OCI-LY3 (cell line): ENCODE data around the gene CTNS.
A peak's percentile ranks its signal among the peaks of the same experiment; 100 is the strongest.

Experiments used
- H2AFZ ChIP-seq: fragments of 200-600, 300-600 bp; shearing (Covaris generic); 2 replicates; pipeline ENCODE4 v1.6.0; 2014; ENCODE audit warnings: antibody characterized with exemption, low read depth, low read length
- H3K27ac ChIP-seq: fragments of 200-600, 300-600 bp; sonication (generic); 2 replicates; pipeline ENCODE4 v1.5.1; 2014; ENCODE audit warnings: mild to moderate bottlenecking, low read length, moderate library complexity, mixed read lengths
- H3K27me3 ChIP-seq: fragments of 200-600, 300-600 bp; sonication (generic); 2 replicates; pipeline ENCODE4 v1.6.1; 2014; ENCODE audit warnings: low read depth, low read length, mixed read lengths
- H3K36me3 ChIP-seq: fragments of 200-600, 300-600 bp; sonication (generic); replicated peaks from 2 replicates; pipeline ENCODE3; 2014; ENCODE audit warnings: low read depth, low read length, mixed read lengths
- H3K4me1 ChIP-seq: fragments of 300-600, 200-600 bp; sonication (generic); 2 replicates; pipeline ENCODE4 v1.6.1; 2014; ENCODE audit warnings: low read length, mixed read lengths
- H3K4me2 ChIP-seq: fragments of 200-600, 300-600 bp; sonication (generic); 2 replicates; pipeline ENCODE4 v1.6.1; 2014; ENCODE audit warnings: low read length, mixed read lengths
- H3K4me3 ChIP-seq: fragments of 300-600, 200-600 bp; sonication (generic); 2 replicates; pipeline ENCODE4 v1.5.1; 2014; ENCODE audit warnings: antibody characterized with exemption, mild to moderate bottlenecking, low read length, moderate library complexity
- H3K79me2 ChIP-seq: fragments of 300-600, 200-600 bp; shearing (Covaris generic); 2 replicates; pipeline ENCODE4 v1.6.1; 2014; ENCODE audit warnings: mild to moderate bottlenecking, low read length, mixed read lengths
- H3K9ac ChIP-seq: fragments of 300-600, 200-600 bp; shearing (Covaris generic); 2 replicates; pipeline ENCODE4 v1.6.0; 2014; ENCODE audit warnings: mild to moderate bottlenecking, low read length, moderate library complexity
- H3K9me3 ChIP-seq: fragments of 200-600, 300-600 bp; shearing (Covaris generic); 2 replicates; pipeline ENCODE4 v1.6.1; 2014; ENCODE audit warnings: low read length, mixed read lengths; ENCODE audit not compliant: insufficient read depth
- H4K20me1 ChIP-seq: fragments of 200-600, 300-600 bp; sonication (generic); 2 replicates; pipeline ENCODE4 v1.6.1; 2016; ENCODE audit warnings: low read length, mixed read lengths; ENCODE audit not compliant: insufficient read depth
- EZH2phosphoT487 ChIP-seq: fragments of 200-600 bp; shearing (Covaris generic); IDR thresholded peaks from 2 replicates; pipeline ENCODE4 v1.6.1; 2018; ENCODE audit warnings: antibody characterized with exemption, mixed run types, low read depth
- TF ChIP-seq, protein P1 (sequence below): fragments of 200-600, 300-600 bp; sonication (generic); IDR thresholded peaks from 2 replicates; pipeline ENCODE4 v1.5.1; 2014; ENCODE audit warnings: antibody characterized with exemption, low read length, low read depth

CTNS gene

DNA sequence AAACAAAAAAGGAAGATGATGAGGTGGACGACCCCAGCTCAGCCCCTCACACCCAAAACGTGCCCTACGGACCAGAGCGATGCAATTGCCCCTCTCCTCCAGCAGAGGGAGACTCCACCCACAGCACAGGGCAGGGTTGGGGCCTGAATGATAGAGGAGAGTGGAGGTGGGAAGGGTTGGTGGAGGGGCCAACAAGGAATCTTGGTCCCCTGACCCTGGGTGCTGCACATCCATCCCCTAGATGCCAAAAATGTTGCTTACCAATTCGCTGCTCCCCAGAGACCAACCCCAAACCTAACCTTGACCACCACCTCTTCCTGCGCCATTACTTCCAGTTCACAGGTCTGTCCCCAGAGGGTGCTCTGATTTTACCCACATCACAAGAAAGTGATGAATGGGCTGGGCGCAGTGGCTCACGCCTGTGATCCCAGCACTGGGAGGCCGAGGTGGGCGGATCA, 46.5 kb downstream of the CTNS start:
- Histone ChIP-seq H3K36me3 (peaks cover 5% of the 10 kb centered on the region), H3K4me3 (no peak overlapping the region), H3K4me1 (peaks cover 5% of the 10 kb centered on the region), H3K4me2 (no peak overlapping the region), H3K79me2 (no peaks in the 10 kb centered on the region), H3K27ac (no peak overlapping the region), H3K9ac (no peak overlapping the region), H3K27me3 (no peaks in the 10 kb centered on the region), H2AFZ (no peak overlapping the region), H3K9me3 (no peaks in the 10 kb centered on the region), H4K20me1 (peaks cover 2% of the 10 kb centered on the region; the same call in 1 of the 2 replicates)
- TF ChIP-seq EZH2phosphoT487 = no peak
- TF ChIP-seq, protein P1, sequence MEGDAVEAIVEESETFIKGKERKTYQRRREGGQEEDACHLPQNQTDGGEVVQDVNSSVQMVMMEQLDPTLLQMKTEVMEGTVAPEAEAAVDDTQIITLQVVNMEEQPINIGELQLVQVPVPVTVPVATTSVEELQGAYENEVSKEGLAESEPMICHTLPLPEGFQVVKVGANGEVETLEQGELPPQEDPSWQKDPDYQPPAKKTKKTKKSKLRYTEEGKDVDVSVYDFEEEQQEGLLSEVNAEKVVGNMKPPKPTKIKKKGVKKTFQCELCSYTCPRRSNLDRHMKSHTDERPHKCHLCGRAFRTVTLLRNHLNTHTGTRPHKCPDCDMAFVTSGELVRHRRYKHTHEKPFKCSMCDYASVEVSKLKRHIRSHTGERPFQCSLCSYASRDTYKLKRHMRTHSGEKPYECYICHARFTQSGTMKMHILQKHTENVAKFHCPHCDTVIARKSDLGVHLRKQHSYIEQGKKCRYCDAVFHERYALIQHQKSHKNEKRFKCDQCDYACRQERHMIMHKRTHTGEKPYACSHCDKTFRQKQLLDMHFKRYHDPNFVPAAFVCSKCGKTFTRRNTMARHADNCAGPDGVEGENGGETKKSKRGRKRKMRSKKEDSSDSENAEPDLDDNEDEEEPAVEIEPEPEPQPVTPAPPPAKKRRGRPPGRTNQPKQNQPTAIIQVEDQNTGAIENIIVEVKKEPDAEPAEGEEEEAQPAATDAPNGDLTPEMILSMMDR = peak; percentile 73

DNA sequence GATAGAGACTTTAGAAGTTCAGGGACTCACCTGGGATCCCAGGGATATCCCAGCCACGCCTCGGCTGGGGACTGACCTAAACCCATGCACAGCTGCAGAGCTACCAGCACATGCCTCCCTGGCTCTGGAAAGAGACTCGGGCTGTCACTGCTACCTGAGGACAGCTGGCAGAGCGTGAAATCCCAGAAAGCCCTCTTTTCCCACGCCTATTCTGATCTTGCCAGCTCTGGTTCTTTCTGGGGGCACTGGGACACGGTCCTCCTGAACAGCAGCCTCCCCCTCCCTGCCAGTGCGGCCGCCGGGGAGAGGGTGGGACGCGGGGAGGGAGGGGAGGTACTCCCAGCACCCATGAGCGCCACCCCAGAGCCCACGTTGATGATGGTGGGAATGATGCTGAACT, 48.6 kb downstream of the CTNS start:
- Histone ChIP-seq H3K27me3 (no peaks in the 10 kb centered on the region), H3K79me2 (no peaks in the 10 kb centered on the region; the same call in 1 of the 2 replicates), H3K9me3 (no peaks in the 10 kb centered on the region), H3K4me1 (peaks cover 19% of the 10 kb centered on the region), H4K20me1 (peaks cover 20% of the 10 kb centered on the region), H3K9ac (no peak overlapping the region), H3K36me3 (peaks cover 13% of the 10 kb centered on the region), H3K27ac (no peak overlapping the region), H3K4me2 (no peak overlapping the region), H2AFZ (no peak overlapping the region), H3K4me3 (no peak overlapping the region)
- no peak for TF ChIP-seq EZH2phosphoT487
- TF ChIP-seq, protein P1 = no peak

DNA sequence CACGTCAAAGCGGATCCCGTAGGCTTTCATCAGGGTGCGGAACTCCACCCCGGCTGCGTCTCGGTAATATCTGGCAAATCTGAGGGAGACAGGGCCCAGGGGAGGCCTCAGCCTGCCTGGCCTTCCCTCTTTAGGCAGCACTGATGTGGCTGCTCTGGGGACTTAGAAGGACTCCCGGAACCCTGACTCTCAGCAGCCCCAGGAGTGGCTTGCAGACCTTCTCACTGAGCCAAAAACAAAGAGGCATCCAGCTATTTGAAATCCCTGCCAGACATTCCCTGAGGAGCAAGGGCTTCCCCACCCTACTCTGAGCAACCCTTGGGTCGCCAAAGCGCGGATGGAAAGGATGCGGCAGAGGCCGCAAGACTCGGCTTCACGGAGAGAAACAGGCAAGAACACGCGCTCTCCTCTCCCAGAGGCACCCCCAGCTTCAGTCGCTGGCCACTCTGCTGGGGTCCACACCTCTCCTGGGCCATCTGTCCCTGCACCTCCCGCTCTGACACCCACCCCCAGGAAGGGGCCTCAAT, 51.5 kb downstream of the CTNS start:
- H3K79me2 ChIP-seq = peaks cover 23% of the 10 kb centered on the region
- no peak for TF ChIP-seq EZH2phosphoT487
- TF ChIP-seq, protein P1 = no peak
- no peak overlapping the region for H3K4me3 ChIP-seq
- peak overlapping the region; percentile 22; the same call in 1 of the 2 replicates for H3K27ac ChIP-seq
- H3K4me1 ChIP-seq = peaks cover 32% of the 10 kb centered on the region
- H4K20me1 ChIP-seq = peaks cover 45% of the 10 kb centered on the region
- no peaks in the 10 kb centered on the region for H3K9me3 ChIP-seq
- no peak overlapping the region for H3K9ac ChIP-seq
- no peak overlapping the region for H2AFZ ChIP-seq
- peak overlapping the region; percentile 16 for H3K4me2 ChIP-seq
- peaks cover 21% of the 10 kb centered on the region for H3K36me3 ChIP-seq
- H3K27me3 ChIP-seq = no peaks in the 10 kb centered on the region

DNA sequence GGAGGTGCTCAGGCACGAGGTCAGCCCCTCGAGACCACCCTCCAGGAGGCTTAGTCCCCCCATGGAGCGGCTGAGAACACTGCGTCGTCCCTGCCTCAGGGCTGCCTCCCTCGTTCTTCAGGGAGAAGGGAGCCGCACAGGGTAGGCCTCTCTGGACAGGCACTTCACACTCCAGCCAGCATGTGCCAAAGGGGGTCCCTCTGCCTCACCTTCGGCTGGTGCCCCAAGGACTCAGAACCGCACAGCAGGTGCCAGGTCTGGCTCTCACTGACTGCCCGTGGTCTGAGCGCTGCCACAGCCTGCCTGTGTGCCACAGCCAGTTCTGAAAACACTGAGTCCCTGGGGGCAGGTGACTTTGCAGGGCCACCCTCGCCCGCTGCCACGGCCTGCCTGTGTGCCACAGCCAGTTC, 52.3 kb downstream of the CTNS start:
- H3K9ac ChIP-seq = no peak overlapping the region
- TF ChIP-seq, protein P1 = no peak
- TF ChIP-seq EZH2phosphoT487 = no peak
- H3K4me2 ChIP-seq = no peak overlapping the region
- no peak overlapping the region; the same call in 1 of the 2 replicates for H3K27ac ChIP-seq
- peaks cover 30% of the 10 kb centered on the region for H3K79me2 ChIP-seq
- peaks cover 49% of the 10 kb centered on the region for H4K20me1 ChIP-seq
- no peaks in the 10 kb centered on the region for H3K9me3 ChIP-seq
- no peak overlapping the region for H2AFZ ChIP-seq
- H3K4me3 ChIP-seq = no peak overlapping the region
- peaks cover 36% of the 10 kb centered on the region for H3K4me1 ChIP-seq
- H3K36me3 ChIP-seq = peaks cover 21% of the 10 kb centered on the region
- no peaks in the 10 kb centered on the region for H3K27me3 ChIP-seq
